Psoas muscle (tissue), 8 donors: ENCODE measurements around the gene SPRY2. TPM values are rescaled to one million over a fixed set of nuclear protein-coding genes. Genes with fewer than 3 reads are reported as not detected.
"Not testable (repeated sequence)": the region's sequence is repeated elsewhere in the genome, so short reads cannot be mapped to it uniquely, and the experiment has no call there.

ENCODE experiments used
- ATAC-seq, 4 donors: fragments of 200-7000 bp; cut with Tn5 transposase; one replicate each; pipeline ENCODE4 v1.9.1; 2020; ENCODE audit warnings: moderate library complexity in 3 of 4, mild to moderate bottlenecking in 2 of 4
- DNase-seq, 2 donors: peaks; one replicate each; pipeline ENCODE4 v3.0.0-alpha.2; 2020
- H3K27ac ChIP-seq: fragments of 200-600 bp; one replicate; pipeline ENCODE4 v1.8.0; 2022
- H3K27me3 ChIP-seq, 3 donors: fragments of 200-600 bp in 1 of 3; one replicate each; pipeline versions ENCODE4 v1.6.1 to v1.8.0; 2013 to 2022; ENCODE audit warnings: low read length in 2 of 3, mild to moderate bottlenecking in 2 of 3, moderate library complexity in 1 of 3; ENCODE audit not compliant: insufficient read depth in 3 of 3
- H3K36me3 ChIP-seq, 2 donors: fragments of 200-600 bp in 1 of 2; one replicate each; pipeline versions ENCODE4 v1.6.1 to v1.8.0; 2013 to 2022; ENCODE audit warnings: low read depth in 1 of 2, mild to moderate bottlenecking in 1 of 2, moderate library complexity in 1 of 2; ENCODE audit not compliant: insufficient read depth in 1 of 2
- H3K4me1 ChIP-seq: fragments of 200-600 bp; one replicate; pipeline ENCODE4 v1.8.0; 2022
- H3K4me3 ChIP-seq: fragments of 200-600 bp; one replicate; pipeline ENCODE4 v1.8.0; 2022; ENCODE audit warnings: mild to moderate bottlenecking
- H3K9me3 ChIP-seq: fragments of 200-600 bp; one replicate; pipeline ENCODE4 v1.8.0; 2022
- WGBS, 3 donors: extraction: QIAGEN DNeasy Blood & Tissue Kit; methylation state at CpG; one replicate each; pipeline versions ENCODE4 v1.1.6 to v1.1.7; 2013; 5-methylcytosine and 5-hydroxymethylcytosine counted together
- intact Hi-C, 2 donors: fragments of 100-400 bp; cut with DNase I; formaldehyde crosslinking; loops; one replicate each; pipeline versions ENCODE4 v1.11.0 to v1.14.2; 2022
- polyA plus RNA-seq, 3 donors: library from polyadenylated mRNA; stranded (reverse); fragments of 200-250 nt; gene quantifications; one replicate each; pipeline ENCODE4 v1.2.3, GENCODE V29; 2013
- total RNA-seq, 4 donors: library from RNA; stranded (reverse); fragmentation: NEBNext Ultra II Directional in 2 of 4; extraction: Animal tissue kit (Norgen Biotek cat#: 25700) in 2 of 4; gene quantifications; one replicate each; pipeline versions ENCODE4 v1.2.1 to v1.2.4, GENCODE V29; 2021 to 2023
- TF ChIP-seq, protein P1 (sequence below): fragments of 200-600 bp; IDR thresholded peaks from one replicate; pipeline ENCODE4 v1.8.0; 2022; ENCODE audit warnings: antibody characterized with exemption
- donor health status: healthy with polysubstance abuse.
- donor health status: DM: no; HTN: no; CAD: no; lungs with moderate emphysema.
- donor health status: Bipolar disorder and iron deficiency.
- donor health status: healthy.
- donor health status: DM: yes; HTN: yes; CAD: no.
- donor health status: DM: no; HTN: no; CAD: no.
- donor health status: DM: no; HTN: no; CAD: no.
- donor health status: DM: yes; HTN: yes; CAD: no.

SPRY2 gene
- total and polyA plus RNA-seq, 7 donors = 15.2 to 171 (median 26.5) TPM

DNA sequence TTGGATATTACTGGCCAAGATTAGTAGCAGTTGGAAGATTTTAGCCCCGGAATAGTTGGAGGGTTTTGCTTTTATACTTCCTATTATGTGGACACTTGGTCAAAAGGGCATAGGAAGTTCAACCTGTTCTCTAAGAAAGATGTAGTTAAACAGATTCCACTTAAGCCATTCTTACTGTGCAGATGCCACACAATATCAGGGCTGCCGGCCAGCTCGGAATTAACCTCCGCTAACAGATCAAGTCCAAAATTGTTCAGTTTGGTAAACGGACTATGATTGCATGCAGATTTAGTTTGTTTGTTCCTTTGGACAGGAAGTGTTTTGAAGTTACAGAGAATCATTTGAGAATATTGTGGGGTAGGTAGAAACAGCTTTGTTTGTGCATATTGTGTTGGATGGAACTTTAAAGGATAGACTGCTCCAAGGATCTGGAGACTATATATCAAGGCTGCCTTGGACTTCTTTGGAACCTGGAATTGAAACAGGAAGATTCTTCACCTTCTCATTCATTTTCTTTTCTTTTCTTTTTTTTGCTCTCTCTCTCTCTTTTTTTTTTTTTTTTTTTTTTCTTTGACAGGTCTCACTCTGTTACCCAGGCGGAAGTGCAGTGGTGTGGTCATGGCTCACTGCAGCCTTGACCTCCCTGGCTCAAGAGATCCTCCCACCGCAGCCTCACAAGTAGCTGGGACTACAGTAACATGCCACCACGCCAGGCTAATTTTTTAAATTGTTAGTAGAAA, 5.0 kb upstream of the SPRY2 start:
- Histone ChIP-seq H3K4me1 (peaks cover 9% of the 10 kb centered on the region), H3K9me3 (no peaks in the 10 kb centered on the region), H3K27me3 (no peaks in the 10 kb centered on the region), H3K27ac (no peak overlapping the region), H3K4me3 (no peak overlapping the region), H3K36me3 (no peaks in the 10 kb centered on the region)
- intact Hi-C loops = no loop called here
- no peak for ATAC-seq
- TF ChIP-seq, protein P1, sequence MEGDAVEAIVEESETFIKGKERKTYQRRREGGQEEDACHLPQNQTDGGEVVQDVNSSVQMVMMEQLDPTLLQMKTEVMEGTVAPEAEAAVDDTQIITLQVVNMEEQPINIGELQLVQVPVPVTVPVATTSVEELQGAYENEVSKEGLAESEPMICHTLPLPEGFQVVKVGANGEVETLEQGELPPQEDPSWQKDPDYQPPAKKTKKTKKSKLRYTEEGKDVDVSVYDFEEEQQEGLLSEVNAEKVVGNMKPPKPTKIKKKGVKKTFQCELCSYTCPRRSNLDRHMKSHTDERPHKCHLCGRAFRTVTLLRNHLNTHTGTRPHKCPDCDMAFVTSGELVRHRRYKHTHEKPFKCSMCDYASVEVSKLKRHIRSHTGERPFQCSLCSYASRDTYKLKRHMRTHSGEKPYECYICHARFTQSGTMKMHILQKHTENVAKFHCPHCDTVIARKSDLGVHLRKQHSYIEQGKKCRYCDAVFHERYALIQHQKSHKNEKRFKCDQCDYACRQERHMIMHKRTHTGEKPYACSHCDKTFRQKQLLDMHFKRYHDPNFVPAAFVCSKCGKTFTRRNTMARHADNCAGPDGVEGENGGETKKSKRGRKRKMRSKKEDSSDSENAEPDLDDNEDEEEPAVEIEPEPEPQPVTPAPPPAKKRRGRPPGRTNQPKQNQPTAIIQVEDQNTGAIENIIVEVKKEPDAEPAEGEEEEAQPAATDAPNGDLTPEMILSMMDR = no peak
- DNase-seq = peak; percentile 26 to 73
- 57 to 63% (median 61%) methylated on average over 8 of the region's 8 CpGs for WGBS, 3 donors

DNA sequence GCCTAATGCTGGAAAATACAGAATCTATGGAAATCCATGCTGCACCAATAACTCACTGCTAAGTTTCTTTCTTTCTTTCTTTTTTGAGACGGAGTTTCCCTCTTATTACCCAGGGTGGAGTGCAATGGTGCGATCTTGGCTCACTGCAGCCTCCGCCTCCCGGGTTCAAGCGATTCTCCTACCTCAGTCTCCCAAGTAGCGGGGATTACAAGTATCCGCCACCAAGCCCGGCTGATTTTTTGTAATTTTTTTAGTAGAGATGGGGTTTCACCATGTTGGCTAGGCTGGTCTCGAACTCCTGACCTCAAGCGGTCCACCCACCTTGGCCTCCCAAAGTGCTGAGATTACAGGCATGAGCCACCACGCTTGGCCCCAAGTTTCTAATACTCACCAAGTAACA, 3.1 kb upstream of the SPRY2 start:
- 96 to 97% (median 96%) methylated on average over 11 of the region's 11 CpGs for WGBS, 3 donors
- not testable (repeated sequence) for ATAC-seq, H3K27me3 ChIP-seq, H3K4me3 ChIP-seq, DNase-seq, H3K36me3 ChIP-seq, H3K27ac ChIP-seq, H3K9me3 ChIP-seq, H3K4me1 ChIP-seq
- intact Hi-C loops = loop anchor here in 1 of 2 donors (5.0 kb wide), 4 partner anchors 567 to 682 kb away; no protein-coding TSS in a partner anchor

GRCh38 chr13:80342471-80343371, 1.8 kb upstream of the SPRY2 start:
- no peaks in the 10 kb centered on the region for H3K9me3 ChIP-seq
- intact Hi-C loops = loop anchor here (2.0 to 5.0 kb wide), 5 partner anchors 20 to 680 kb away; no protein-coding TSS in a partner anchor
- peak; percentile 89 to 92 for DNase-seq
- peaks cover 13% of the 10 kb centered on the region for H3K4me1 ChIP-seq
- no peaks in the 10 kb centered on the region for H3K27me3 ChIP-seq
- H3K36me3 ChIP-seq = peaks cover 0 to under 1% of the 10 kb centered on the region in 2 donors
- TF ChIP-seq, protein P1 = peak; percentile 100
- peak; percentile 54 to 68 (median 60) for ATAC-seq
- H3K4me3 ChIP-seq = peak overlapping the region; percentile 98
- H3K27ac ChIP-seq = peak overlapping the region; percentile 99
- WGBS, 3 donors = 1% methylated on average over 61 of the region's 61 CpGs

DNA sequence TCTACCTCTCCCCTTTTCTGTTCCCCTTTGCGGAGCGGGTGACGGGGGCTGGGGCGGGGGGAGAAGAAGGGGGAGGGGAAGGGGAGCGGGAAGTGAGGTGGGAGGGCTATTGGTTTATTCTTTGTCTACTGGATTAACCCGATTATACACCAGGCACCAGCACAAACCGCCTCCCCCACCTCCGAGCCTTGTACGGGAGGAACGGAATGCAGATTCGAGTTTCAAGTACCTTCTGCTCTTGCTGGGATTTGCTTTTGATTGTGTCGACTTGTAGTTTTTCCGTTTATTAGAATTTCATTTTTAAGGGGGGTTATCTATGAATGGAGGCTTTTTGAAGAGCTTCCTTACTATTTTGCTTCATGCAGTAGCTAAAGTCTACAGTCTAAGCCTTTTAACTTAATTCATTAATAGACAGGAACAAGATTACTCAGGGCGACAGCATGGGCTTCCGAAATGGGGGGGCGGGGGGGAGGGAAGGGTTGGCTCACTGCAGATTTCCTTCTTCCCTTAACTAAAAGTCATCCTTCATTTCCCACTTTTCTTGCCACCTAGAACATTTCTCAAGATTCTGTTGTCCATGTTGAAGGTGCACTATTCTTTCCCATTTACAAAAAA, 937 bp upstream of the SPRY2 start:
- H3K27ac ChIP-seq = peak overlapping the region; percentile 99
- H3K27me3 ChIP-seq = no peaks in the 10 kb centered on the region
- 0 to 1% (median 0%) methylated on average over 12 to 16 of the region's 16 CpGs for WGBS, 3 donors
- no peaks in the 10 kb centered on the region for H3K9me3 ChIP-seq
- H3K36me3 ChIP-seq = peaks cover 3 to 10% of the 10 kb centered on the region in 2 donors
- H3K4me1 ChIP-seq = peaks cover 21% of the 10 kb centered on the region
- peak in 1 of 4 donors; percentile 6 for ATAC-seq
- intact Hi-C loops = loop anchor here (2.0 to 5.0 kb wide), 5 partner anchors 21 to 680 kb away; no protein-coding TSS in a partner anchor
- peak; percentile 61 to 68 for DNase-seq
- peak overlapping the region; percentile 98 for H3K4me3 ChIP-seq
- TF ChIP-seq, protein P1 = no peak
